Adrenal gland (tissue), 5 donors: ENCODE measurements around the gene GORAB.

Experiments
- POLR2A ChIP-seq, 2 donors: fragments of 450-650 bp; IDR thresholded peaks; one replicate each; pipeline ENCODE4 v1.6.1; 2017; ENCODE audit warnings: antibody characterized with exemption in 2 of 2, mild to moderate bottlenecking in 2 of 2, moderate library complexity in 1 of 2
- TF ChIP-seq, protein P1 (sequence below), 6 experiments: fragments of 450-650 bp in 4 of 6; fragments of 200-600 bp in 2 of 6; sonication (generic) in 1 of 6; IDR thresholded peaks; 1 replicate in 5 of 6; 2 replicates in 1 of 6; pipeline versions ENCODE4 v1.5.1 to v1.8.0; 2016 to 2021; ENCODE audit warnings: antibody characterized with exemption in 6 of 6, mild to moderate bottlenecking in 2 of 6, moderate library complexity in 1 of 6
- donor health status: DM: no; HTN: no; CAD: no.

DNA sequence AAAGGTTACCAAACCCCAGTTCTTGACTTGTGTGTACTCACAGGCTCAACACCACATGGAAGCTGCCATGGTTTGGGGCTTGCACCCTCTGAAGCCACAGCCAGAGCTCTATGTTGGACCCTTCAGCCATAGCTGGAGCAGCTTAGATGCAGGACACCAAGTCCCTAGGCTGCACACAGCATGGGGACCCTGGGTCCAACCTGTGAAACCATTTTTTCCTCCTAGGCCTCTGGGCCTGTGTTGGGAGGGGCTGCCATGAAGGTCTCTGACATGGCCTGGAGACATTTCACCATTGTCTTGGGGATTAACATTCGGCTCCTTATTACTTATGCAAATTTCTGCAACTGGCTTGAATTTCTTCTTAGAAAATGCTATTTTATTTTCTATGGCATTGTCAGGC, 69.9 kb downstream of the GORAB start:
- TF ChIP-seq, protein P1, sequence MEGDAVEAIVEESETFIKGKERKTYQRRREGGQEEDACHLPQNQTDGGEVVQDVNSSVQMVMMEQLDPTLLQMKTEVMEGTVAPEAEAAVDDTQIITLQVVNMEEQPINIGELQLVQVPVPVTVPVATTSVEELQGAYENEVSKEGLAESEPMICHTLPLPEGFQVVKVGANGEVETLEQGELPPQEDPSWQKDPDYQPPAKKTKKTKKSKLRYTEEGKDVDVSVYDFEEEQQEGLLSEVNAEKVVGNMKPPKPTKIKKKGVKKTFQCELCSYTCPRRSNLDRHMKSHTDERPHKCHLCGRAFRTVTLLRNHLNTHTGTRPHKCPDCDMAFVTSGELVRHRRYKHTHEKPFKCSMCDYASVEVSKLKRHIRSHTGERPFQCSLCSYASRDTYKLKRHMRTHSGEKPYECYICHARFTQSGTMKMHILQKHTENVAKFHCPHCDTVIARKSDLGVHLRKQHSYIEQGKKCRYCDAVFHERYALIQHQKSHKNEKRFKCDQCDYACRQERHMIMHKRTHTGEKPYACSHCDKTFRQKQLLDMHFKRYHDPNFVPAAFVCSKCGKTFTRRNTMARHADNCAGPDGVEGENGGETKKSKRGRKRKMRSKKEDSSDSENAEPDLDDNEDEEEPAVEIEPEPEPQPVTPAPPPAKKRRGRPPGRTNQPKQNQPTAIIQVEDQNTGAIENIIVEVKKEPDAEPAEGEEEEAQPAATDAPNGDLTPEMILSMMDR (IDR thresholded peaks at IDR 0.05) = no peak
- TF ChIP-seq POLR2A (IDR thresholded peaks at IDR 0.05) = no peak
